ENCODE results near the gene MEGF11.

DNA sequence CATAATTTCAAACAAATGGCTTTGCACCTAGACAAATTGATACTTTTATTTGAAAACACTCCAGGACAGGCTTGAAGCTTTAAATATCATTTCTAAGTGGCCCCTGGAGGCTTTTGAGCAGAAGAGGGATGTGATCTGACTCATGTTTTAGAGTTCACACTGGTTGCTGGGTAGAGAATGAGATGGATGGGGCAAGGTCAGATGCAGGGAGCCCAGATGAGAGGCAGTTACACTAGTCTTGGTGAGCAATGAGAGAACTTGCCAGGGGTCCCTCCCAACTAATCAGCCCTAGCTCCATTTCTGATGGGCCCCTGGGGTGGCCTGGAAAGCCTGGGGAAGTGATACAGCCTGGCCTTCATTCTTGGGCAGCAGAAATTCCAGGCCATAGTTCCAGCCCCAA, 190.4 kb downstream of the MEGF11 start:
- TF ChIP-seq CTCF (IDR thresholded peaks at IDR 0.05), result no peak
- TF ChIP-seq POLR2A (IDR thresholded peaks at IDR 0.05), result no peak

Measured in right lobe of liver (tissue), 4 donors.